Stimulated activated effector memory CD8-positive, alpha-beta T cell treated with anti-CD3 and anti-CD28 coated beads, Interleukin-12 subunit alpha, Interleukin-12 subunit beta, amount 100 ng/mL, for 72 hours (primary cell): ENCODE results near the gene RO60.
"Not testable (repeated sequence)": the region's sequence is repeated elsewhere in the genome, so short reads cannot be mapped to it uniquely, and the experiment has no call there.

ENCODE experiments used
- ATAC-seq: fragments of 150-1000 bp; cut with Tn5 transposase; 2 replicates; pipeline ENCODE4 v1.10.0; 2021
- DNase-seq, 2 donors: peaks; one replicate each; pipeline ENCODE4 v3.0.0; 2021 to 2022; ENCODE audit warnings: low spot score in 2 of 2
- H3K27ac Mint-ChIP-seq: one replicate; pipeline ENCODE4 v1.8.0; 2022; ENCODE audit warnings: mild to moderate bottlenecking, mixed read lengths
- H3K36me3 Mint-ChIP-seq: one replicate; pipeline ENCODE4 v1.8.0; 2022; ENCODE audit warnings: mild to moderate bottlenecking, mixed read lengths
- H3K4me1 Mint-ChIP-seq: one replicate; pipeline ENCODE4 v1.8.0; 2022; ENCODE audit warnings: mixed read lengths
- H3K4me3 Mint-ChIP-seq: one replicate; pipeline ENCODE4 v1.8.0; 2022; ENCODE audit warnings: mild to moderate bottlenecking, mixed read lengths
- H3K9me3 Mint-ChIP-seq: one replicate; pipeline ENCODE4 v1.8.0; 2022; ENCODE audit warnings: mixed read lengths

RO60 gene

GRCh38 chr1:193042766-193043691 is 16.4 kb upstream of the RO60 start:
- H3K27ac Mint-ChIP-seq, result no peak overlapping the region
- H3K36me3 Mint-ChIP-seq, result peaks cover 48% of the 10 kb centered on the region
- no peak for ATAC-seq

GRCh38 chr1:193048913-193049312 is 10.5 kb upstream of the RO60 start:
- not testable (repeated sequence) for H3K4me3 Mint-ChIP-seq, H3K9me3 Mint-ChIP-seq, H3K4me1 Mint-ChIP-seq, ATAC-seq, H3K27ac Mint-ChIP-seq, DNase-seq
- peaks cover 79% of the 10 kb centered on the region for H3K36me3 Mint-ChIP-seq

More at GRCh38 chr1:193042766-193043691, 16.4 kb upstream of the RO60 start:
- Mint-ChIP-seq H3K4me3 (no peak overlapping the region), H3K4me1 (peaks cover 15% of the 10 kb centered on the region), H3K9me3 (no peaks in the 10 kb centered on the region)
- no peak for DNase-seq

- H3K4me1 Mint-ChIP-seq, result peaks cover 33% of the 10 kb centered on the region
- no peak overlapping the region for H3K4me3 Mint-ChIP-seq
- ATAC-seq, result no peak
- H3K9me3 Mint-ChIP-seq, result no peaks in the 10 kb centered on the region
- H3K36me3 Mint-ChIP-seq, result peaks cover 49% of the 10 kb centered on the region
- H3K27ac Mint-ChIP-seq, result no peak overlapping the region
- DNase-seq, result no peak
Observed at GRCh38 chr1:193054169-193054675, 5.2 kb upstream of the RO60 start.

- ATAC-seq, result peak; percentile 79
- peak; percentile 61 to 85 for DNase-seq
- Mint-ChIP-seq H3K27ac (peak overlapping the region; percentile 96), H3K4me1 (peaks cover 55% of the 10 kb centered on the region), H3K4me3 (peak overlapping the region; percentile 90), H3K9me3 (no peaks in the 10 kb centered on the region), H3K36me3 (peaks cover 31% of the 10 kb centered on the region)
Observed at GRCh38 chr1:193058529-193059281, 707 bp upstream of the RO60 start.

- Mint-ChIP-seq H3K36me3 (peaks cover 31% of the 10 kb centered on the region), H3K27ac (peak overlapping the region; percentile 96), H3K9me3 (no peaks in the 10 kb centered on the region), H3K4me3 (peak overlapping the region; percentile 90), H3K4me1 (peaks cover 63% of the 10 kb centered on the region)
- DNase-seq (no peak), ATAC-seq (no peak)
Observed at GRCh38 chr1:193060115-193060403, 647 bp downstream of the RO60 start.

- Mint-ChIP-seq H3K4me3 (peak overlapping the region; percentile 90), H3K9me3 (no peaks in the 10 kb centered on the region), H3K36me3 (peaks cover 31% of the 10 kb centered on the region), H3K4me1 (peaks cover 63% of the 10 kb centered on the region), H3K27ac (peak overlapping the region; percentile 96)
- DNase-seq (no peak), ATAC-seq (no peak)
Observed at GRCh38 chr1:193060406-193060805, 994 bp downstream of the RO60 start.

- Mint-ChIP-seq H3K36me3 (peaks cover 31% of the 10 kb centered on the region), H3K27ac (peak overlapping the region; percentile 96), H3K9me3 (no peaks in the 10 kb centered on the region), H3K4me3 (peak overlapping the region; percentile 90), H3K4me1 (peaks cover 66% of the 10 kb centered on the region)
- DNase-seq, result no peak
- no peak for ATAC-seq
Observed at GRCh38 chr1:193060938-193061337, 1.5 kb downstream of the RO60 start.

GRCh38 chr1:193062698-193063463 is 3.5 kb downstream of the RO60 start:
- peaks cover 69% of the 10 kb centered on the region for H3K4me1 Mint-ChIP-seq

GRCh38 chr1:193065954-193066353 is 6.5 kb downstream of the RO60 start:
- Mint-ChIP-seq H3K9me3 (no peaks in the 10 kb centered on the region), H3K4me3 (no peak overlapping the region), H3K27ac (no peak overlapping the region), H3K4me1 (peaks cover 60% of the 10 kb centered on the region), H3K36me3 (peaks cover 14% of the 10 kb centered on the region)
- ATAC-seq (no peak), DNase-seq (no peak)

More at GRCh38 chr1:193062698-193063463, 3.5 kb downstream of the RO60 start:
- Mint-ChIP-seq H3K9me3 (no peaks in the 10 kb centered on the region), H3K4me3 (peak overlapping the region; percentile 12), H3K27ac (peak overlapping the region; percentile 40), H3K36me3 (peaks cover 25% of the 10 kb centered on the region)
- DNase-seq (no peak), ATAC-seq (no peak)

GRCh38 chr1:193066606-193067005 is 7.2 kb downstream of the RO60 start:
- peak overlapping the region; percentile 77 for H3K27ac Mint-ChIP-seq
- peaks cover 14% of the 10 kb centered on the region for H3K36me3 Mint-ChIP-seq
- ATAC-seq, result no peak
- peaks cover 58% of the 10 kb centered on the region for H3K4me1 Mint-ChIP-seq
- no peaks in the 10 kb centered on the region for H3K9me3 Mint-ChIP-seq
- H3K4me3 Mint-ChIP-seq, result no peak overlapping the region
- DNase-seq, result no peak

GRCh38 chr1:193068013-193068412 is 8.6 kb downstream of the RO60 start:
- no peak overlapping the region for H3K4me3 Mint-ChIP-seq
- ATAC-seq (peak; percentile 60), DNase-seq (no peak)
- H3K27ac Mint-ChIP-seq, result peak overlapping the region; percentile 77
- H3K4me1 Mint-ChIP-seq, result peaks cover 51% of the 10 kb centered on the region
- no peaks in the 10 kb centered on the region for H3K9me3 Mint-ChIP-seq
- peaks cover 26% of the 10 kb centered on the region for H3K36me3 Mint-ChIP-seq

GRCh38 chr1:193069748-193070385 is 10.5 kb downstream of the RO60 start:
- peaks cover 38% of the 10 kb centered on the region for H3K4me1 Mint-ChIP-seq
- DNase-seq (no peak), ATAC-seq (no peak)
- H3K9me3 Mint-ChIP-seq, result no peaks in the 10 kb centered on the region
- peaks cover 30% of the 10 kb centered on the region for H3K36me3 Mint-ChIP-seq
- H3K27ac Mint-ChIP-seq, result peak overlapping the region; percentile 38
- peak overlapping the region; percentile 4 for H3K4me3 Mint-ChIP-seq

- DNase-seq (no peak), ATAC-seq (no peak)
- Mint-ChIP-seq H3K4me3 (peak overlapping the region; percentile 4), H3K36me3 (peaks cover 31% of the 10 kb centered on the region), H3K27ac (peak overlapping the region; percentile 38), H3K9me3 (no peaks in the 10 kb centered on the region), H3K4me1 (peaks cover 38% of the 10 kb centered on the region)
Observed at GRCh38 chr1:193070386-193070753, 11.0 kb downstream of the RO60 start.

GRCh38 chr1:193070942-193071341 is 11.5 kb downstream of the RO60 start:
- peaks cover 35% of the 10 kb centered on the region for H3K36me3 Mint-ChIP-seq
- peaks cover 34% of the 10 kb centered on the region for H3K4me1 Mint-ChIP-seq
- no peak overlapping the region for H3K4me3 Mint-ChIP-seq
- H3K9me3 Mint-ChIP-seq, result no peaks in the 10 kb centered on the region
- H3K27ac Mint-ChIP-seq, result peak overlapping the region; percentile 38
- DNase-seq, result no peak
- ATAC-seq, result peak; percentile 92
